T-cell (primary cell): ENCODE data around the gene FGF1. TPM values are rescaled to one million over a fixed set of nuclear protein-coding genes. Genes with fewer than 3 reads are reported as not detected.

ENCODE experiments used
- ATAC-seq, 4 experiments: fragments of 200-7000 bp in 3 of 4; fragments of 150-1000 bp in 1 of 4; cut with Tn5 transposase; replicated peaks in 1 of 4; 1 replicate in 3 of 4; 2 replicates in 1 of 4; pipeline ENCODE4 v1.10.0; 2021; ENCODE audit warnings: moderate library complexity in 3 of 4, mild to moderate bottlenecking in 2 of 4, moderate number of reproducible peaks in 1 of 4
- CTCF ChIA-PET, 2 donors: fragments of 300-600 bp; sonication (Branson Sonifier 250); formaldehyde crosslinking; loops; one replicate each; lab custom pipeline; 2022; ENCODE audit warnings: antibody characterized with exemption in 2 of 2; lab: Charles Lee
- POLR2A ChIA-PET, 2 donors: fragments of 300-600 bp; sonication (Branson Sonifier 250); formaldehyde crosslinking; loops; one replicate each; lab custom pipeline; 2022; ENCODE audit warnings: antibody characterized with exemption in 2 of 2; lab: Charles Lee
- DNase-seq, 35 experiments: peaks; one replicate each; pipeline versions ENCODE4 v3.0.0 to v3.0.0-alpha.2; 2013 to 2023
- H3K27ac ChIP-seq: one replicate; pipeline ENCODE4 v1.5.1; 2013; ENCODE audit warnings: low read length
- H3K27me3 ChIP-seq, 2 experiments: replicated peaks in 1 of 2; 1 replicate in 1 of 2; 2 replicates in 1 of 2; pipeline versions ENCODE4 v1.6.1 to v1.7.0; 2013; ENCODE audit warnings: low read length in 1 of 2, mixed read lengths in 1 of 2; ENCODE audit not compliant: control insufficient read depth in 2 of 2, insufficient read depth in 2 of 2; ENCODE audit errors: extremely low read depth in 1 of 2
- H3K36me3 ChIP-seq, 2 donors: 1 replicate in 1 of 2; 2 replicates in 1 of 2; pipeline versions ENCODE4 v1.6.1 to v1.7.0; 2013; ENCODE audit warnings: low read length in 1 of 2; ENCODE audit not compliant: control insufficient read depth in 2 of 2, insufficient read depth in 1 of 2; ENCODE audit errors: extremely low read depth in 1 of 2
- H3K4me1 ChIP-seq, 2 experiments: 1 replicate in 1 of 2; 2 replicates in 1 of 2; pipeline versions ENCODE4 v1.6.1 to v1.7.0; 2013; ENCODE audit warnings: low read length in 2 of 2, mixed read lengths in 1 of 2; ENCODE audit not compliant: insufficient read depth in 2 of 2, control insufficient read depth in 1 of 2; ENCODE audit errors: extremely low read depth in 1 of 2
- H3K4me3 ChIP-seq, 2 donors: 1 replicate in 1 of 2; 2 replicates in 1 of 2; pipeline versions ENCODE4 v1.5.1 to v1.7.0; 2013; ENCODE audit warnings: mild to moderate bottlenecking in 2 of 2, low read length in 1 of 2, moderate library complexity in 1 of 2; ENCODE audit not compliant: control insufficient read depth in 1 of 2; ENCODE audit errors: extremely low read depth in 1 of 2
- H3K9me3 ChIP-seq: 2 replicates; pipeline ENCODE4 v1.7.0; 2013
- H3K27ac Mint-ChIP-seq, 2 donors: one replicate each; pipeline ENCODE4 v1.8.0; 2020 to 2021; ENCODE audit warnings: mild to moderate bottlenecking in 2 of 2, mixed read lengths in 2 of 2
- H3K27me3 Mint-ChIP-seq, 2 donors: one replicate each; pipeline ENCODE4 v1.8.0; 2021 to 2022; ENCODE audit warnings: mixed read lengths in 2 of 2
- H3K36me3 Mint-ChIP-seq: one replicate; pipeline ENCODE4 v1.8.0; 2021; ENCODE audit warnings: mixed read lengths
- H3K4me1 Mint-ChIP-seq, 3 donors: one replicate each; pipeline ENCODE4 v1.8.0; 2020 to 2022; ENCODE audit warnings: mixed read lengths in 3 of 3, mild to moderate bottlenecking in 1 of 3
- H3K4me3 Mint-ChIP-seq, 3 donors: one replicate each; pipeline ENCODE4 v1.8.0; 2020 to 2022; ENCODE audit warnings: mild to moderate bottlenecking in 3 of 3, mixed read lengths in 3 of 3, moderate library complexity in 3 of 3
- H3K9me3 Mint-ChIP-seq, 3 donors: one replicate each; pipeline ENCODE4 v1.8.0; 2020 to 2022; ENCODE audit warnings: mixed read lengths in 3 of 3
- WGBS: methylation state at CpG from one replicate; pipeline ENCODE4 v1.1.5; 2013; ENCODE audit warnings: missing lambda C conversion rate; ENCODE audit not compliant: insufficient coverage; 5-methylcytosine and 5-hydroxymethylcytosine counted together
- total RNA-seq, 35 experiments: library from RNA in 6 of 35; stranded (reverse) in 6 of 35; fragments of 120-200 nt in 1 of 35; gene quantifications; one replicate each; pipeline versions ENCODE4 v1.2.1 to v1.2.4 and lab custom pipeline; 2013 to 2026

Gene FGF1
- total RNA-seq, 5 donors from 2014 or later (not counting 1 experiment from before 2014, with no cell fraction given): not detected

DNA sequence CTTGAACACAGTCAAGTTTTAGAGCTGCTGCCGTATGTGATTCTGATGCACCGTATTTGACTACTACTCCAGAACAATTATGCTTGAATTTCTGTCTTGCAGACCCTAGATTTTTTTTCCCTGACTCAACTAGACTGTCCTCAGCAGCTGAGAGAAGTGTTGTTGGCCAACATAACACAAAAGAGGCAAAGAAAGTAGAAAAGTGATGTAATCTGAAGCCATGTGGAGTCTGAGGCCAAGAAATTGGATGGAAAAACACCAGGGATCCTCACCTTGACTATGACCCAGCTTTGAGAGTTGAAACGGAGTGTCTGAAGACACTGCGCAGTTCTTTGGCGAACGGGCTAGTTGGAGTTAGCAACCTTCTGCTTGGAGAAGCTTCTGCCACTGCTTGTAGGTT is 36.3 kb upstream of the FGF1 start:
- H3K36me3 Mint-ChIP-seq: no peaks in the 10 kb centered on the region
- H3K27ac ChIP-seq: no peak overlapping the region
- ChIA-PET POLR2A (interaction anchor here in 1 of 2 donors (0.6 kb wide), 1 partner anchor 1462 kb away, joined by 3 read pairs; no protein-coding TSS in a partner anchor), CTCF (interaction anchor here (0.6 to 0.9 kb wide), 4 partner anchors 9 to 167 kb away, joined by 3 to 4 read pairs (median 3); no protein-coding TSS in a partner anchor)
- H3K27me3 Mint-ChIP-seq: peaks cover 6 to 10% of the 10 kb centered on the region in 2 donors
- H3K27me3 ChIP-seq: peaks cover 0 to 4% of the 10 kb centered on the region in 2 experiments
- no peak for ATAC-seq
- H3K9me3 ChIP-seq: no peaks in the 10 kb centered on the region
- H3K4me3 ChIP-seq: no peak overlapping the region
- DNase-seq: no peak
- peaks cover 0 to under 1% of the 10 kb centered on the region in 2 experiments for H3K4me1 ChIP-seq
- H3K9me3 Mint-ChIP-seq: no peaks in the 10 kb centered on the region
- no peaks in the 10 kb centered on the region for H3K36me3 ChIP-seq
- H3K4me1 Mint-ChIP-seq: peaks cover 0 to 2% (median 0%) of the 10 kb centered on the region in 3 donors
- WGBS: 98% methylated on average over 5 of the region's 6 CpGs
- H3K4me3 Mint-ChIP-seq: no peak overlapping the region
- no peak overlapping the region for H3K27ac Mint-ChIP-seq

- Mint-ChIP-seq H3K27me3 (peaks cover 10 to 13% of the 10 kb centered on the region in 2 donors), H3K4me1 (peaks cover 0 to 2% (median 0%) of the 10 kb centered on the region in 3 donors), H3K27ac (no peak overlapping the region), H3K4me3 (no peak overlapping the region), H3K36me3 (no peaks in the 10 kb centered on the region), H3K9me3 (no peaks in the 10 kb centered on the region)
- WGBS: 88% methylated on average over 11 of the region's 13 CpGs
- peaks cover 0 to 2% of the 10 kb centered on the region in 2 experiments for H3K4me1 ChIP-seq
- DNase-seq (no peak), ATAC-seq (no peak)
- no peaks in the 10 kb centered on the region for H3K36me3 ChIP-seq
- peaks cover 0 to 4% of the 10 kb centered on the region in 2 experiments for H3K27me3 ChIP-seq
- no peak overlapping the region for H3K27ac ChIP-seq
- no peaks in the 10 kb centered on the region for H3K9me3 ChIP-seq
- CTCF ChIA-PET: interaction anchor here in 1 of 2 donors (1.4 kb wide), 1 partner anchor 13 kb away, joined by 3 read pairs; no protein-coding TSS in a partner anchor
- no peak overlapping the region for H3K4me3 ChIP-seq
- POLR2A ChIA-PET: interaction anchor here in 1 of 2 donors (0.5 kb wide), 1 partner anchor 1085 kb away, joined by 3 read pairs; no protein-coding TSS in a partner anchor
Observed at GRCh38 chr5:142720641-142721271, 34.9 kb upstream of the FGF1 start.

DNA sequence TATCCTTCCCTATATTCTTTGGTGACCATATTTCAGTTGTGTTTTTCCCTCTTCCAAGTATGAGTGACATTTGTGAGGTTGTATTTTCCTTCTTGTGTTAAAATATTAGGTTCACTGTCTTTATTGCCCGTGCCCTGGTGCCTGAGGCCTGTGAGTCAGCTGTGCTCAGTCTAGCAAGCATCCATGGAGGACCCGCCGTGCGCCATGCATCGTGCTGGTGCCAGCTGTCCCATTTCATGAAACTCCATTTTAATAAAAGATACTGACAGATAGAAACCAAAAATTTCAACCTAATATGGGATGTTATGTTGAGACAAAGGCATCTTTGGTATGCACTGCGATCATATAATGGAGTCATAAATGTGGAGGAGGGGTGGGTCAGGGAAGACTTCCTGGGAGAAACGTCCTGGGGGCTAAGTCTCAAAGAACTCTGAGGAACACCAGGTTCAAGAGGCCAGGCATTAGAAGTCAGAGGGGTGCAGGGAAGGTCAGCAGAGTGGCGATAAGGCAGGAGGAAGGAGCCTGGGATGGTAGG is 34.0 kb upstream of the FGF1 start:
- no peak overlapping the region for H3K4me3 ChIP-seq
- no peak overlapping the region for H3K4me3 Mint-ChIP-seq
- POLR2A ChIA-PET: no interaction called here
- WGBS: 73% methylated on average over 3 of the region's 8 CpGs
- ATAC-seq: no peak
- H3K27me3 Mint-ChIP-seq: peaks cover 10 to 13% of the 10 kb centered on the region in 2 donors
- peaks cover 0 to 2% of the 10 kb centered on the region in 2 experiments for H3K4me1 ChIP-seq
- H3K36me3 ChIP-seq: no peaks in the 10 kb centered on the region
- no peak overlapping the region for H3K27ac Mint-ChIP-seq
- H3K27me3 ChIP-seq: peaks cover 0 to 4% of the 10 kb centered on the region in 2 experiments
- no peak overlapping the region for H3K27ac ChIP-seq
- DNase-seq: no peak
- CTCF ChIA-PET: interaction anchor here (0.6 to 1.4 kb wide), 2 partner anchors 101 to 169 kb away, joined by 7 to 8 read pairs; no protein-coding TSS in a partner anchor
- H3K9me3 ChIP-seq: no peaks in the 10 kb centered on the region
- H3K4me1 Mint-ChIP-seq: peaks cover 0 to 2% (median 0%) of the 10 kb centered on the region in 3 donors
- no peaks in the 10 kb centered on the region for H3K36me3 Mint-ChIP-seq
- no peaks in the 10 kb centered on the region for H3K9me3 Mint-ChIP-seq

DNA sequence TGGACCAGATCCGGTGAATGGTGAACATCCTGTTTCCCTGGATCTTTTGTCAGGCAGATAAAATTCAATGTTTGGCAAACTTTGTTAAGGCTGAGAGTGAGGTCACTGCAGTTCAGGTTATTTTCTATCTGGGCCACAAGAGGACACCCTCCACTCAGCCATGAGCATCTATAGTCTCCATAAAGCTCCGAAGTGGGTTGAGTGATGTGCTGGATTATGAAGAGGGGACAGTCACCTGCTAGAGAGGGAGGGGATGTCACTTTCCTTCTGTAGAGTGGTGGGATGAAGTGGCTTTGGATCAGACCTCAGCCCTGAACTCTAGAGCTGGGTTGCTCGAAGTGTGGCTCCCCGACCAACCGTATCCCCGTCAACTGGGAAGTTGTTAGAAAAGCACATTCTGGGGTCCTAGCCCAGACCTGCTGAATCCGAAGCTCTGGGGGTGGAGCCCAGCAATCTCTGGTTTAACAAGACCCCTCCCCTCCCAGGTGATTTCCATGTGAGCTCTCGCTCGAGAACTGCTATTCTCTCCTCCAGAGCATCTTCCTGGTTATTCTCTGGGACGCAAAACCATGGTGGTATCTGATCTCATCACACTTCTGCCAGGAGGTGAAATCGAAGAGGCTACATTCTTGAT is 31.8 kb upstream of the FGF1 start:
- Mint-ChIP-seq H3K4me3 (no peak overlapping the region), H3K27ac (no peak overlapping the region), H3K27me3 (peaks cover 10 to 13% of the 10 kb centered on the region in 2 donors), H3K36me3 (no peaks in the 10 kb centered on the region), H3K4me1 (peaks cover 4 to 8% (median 7%) of the 10 kb centered on the region in 3 donors), H3K9me3 (no peaks in the 10 kb centered on the region)
- peaks cover 0 to 11% of the 10 kb centered on the region in 2 experiments for H3K4me1 ChIP-seq
- no peak overlapping the region for H3K4me3 ChIP-seq
- peak in 1 of 4 experiments; percentile 27 for ATAC-seq
- ChIA-PET POLR2A (interaction anchor here in 1 of 2 donors (1.6 kb wide), 1 partner anchor 9 kb away, joined by 10 read pairs; no protein-coding TSS in a partner anchor), CTCF (interaction anchor here (0.5 to 4.9 kb wide), 18 partner anchors 11 to 1171 kb away, joined by 3 to 26 read pairs (median 4); no protein-coding TSS in a partner anchor)
- no peak overlapping the region for H3K27ac ChIP-seq
- no peaks in the 10 kb centered on the region for H3K9me3 ChIP-seq
- peaks cover 0 to under 1% of the 10 kb centered on the region in 2 experiments for H3K27me3 ChIP-seq
- H3K36me3 ChIP-seq: no peaks in the 10 kb centered on the region
- DNase-seq: peak in 6 of 35 experiments; percentile 3 to 61 (median 6)
- 84% methylated on average over 9 of the region's 11 CpGs for WGBS

DNA sequence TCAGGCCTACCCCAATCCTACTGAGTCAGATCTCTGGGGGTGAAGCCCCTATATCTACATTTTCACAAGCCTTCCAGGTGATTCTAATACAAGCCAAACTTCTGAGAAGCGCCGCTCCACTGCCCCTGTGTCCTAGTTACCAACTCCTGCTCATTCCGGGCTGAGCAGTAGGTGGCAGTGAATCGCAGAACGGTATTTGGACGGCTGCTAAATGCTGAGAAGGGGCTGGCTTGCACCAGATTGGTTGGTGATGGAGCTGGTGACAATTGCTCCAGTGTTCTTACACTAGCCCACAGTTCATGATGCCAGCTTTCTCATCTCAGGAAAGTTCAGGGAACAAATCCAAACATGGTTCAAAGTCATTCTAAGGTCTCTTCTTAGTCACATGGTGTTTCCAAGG is 31.1 kb upstream of the FGF1 start:
- peak in 17 of 35 experiments; percentile 5 to 53 (median 19) for DNase-seq
- H3K27me3 ChIP-seq: no peaks in the 10 kb centered on the region
- no peak overlapping the region for H3K4me3 ChIP-seq
- H3K36me3 Mint-ChIP-seq: no peaks in the 10 kb centered on the region
- H3K9me3 Mint-ChIP-seq: no peaks in the 10 kb centered on the region
- peaks cover 9 to 11% (median 10%) of the 10 kb centered on the region in 3 donors for H3K4me1 Mint-ChIP-seq
- no peaks in the 10 kb centered on the region for H3K36me3 ChIP-seq
- H3K9me3 ChIP-seq: no peaks in the 10 kb centered on the region
- peaks cover 0 to 13% of the 10 kb centered on the region in 2 experiments for H3K4me1 ChIP-seq
- ATAC-seq: peak in 3 of 4 experiments; percentile 31 to 37 (median 34)
- H3K27me3 Mint-ChIP-seq: peaks cover 10 to 13% of the 10 kb centered on the region in 2 donors
- WGBS: 19% methylated on average over 4 of the region's 6 CpGs
- CTCF ChIA-PET: interaction anchor here (0.9 to 4.9 kb wide), 15 partner anchors 9 to 1172 kb away, joined by 3 to 26 read pairs (median 4); no protein-coding TSS in a partner anchor
- POLR2A ChIA-PET: no interaction called here
- H3K4me3 Mint-ChIP-seq: no peak overlapping the region
- no peak overlapping the region for H3K27ac Mint-ChIP-seq
- H3K27ac ChIP-seq: no peak overlapping the region

GRCh38 chr5:142715291-142715690 is 29.4 kb upstream of the FGF1 start:
- DNase-seq (no peak), ATAC-seq (no peak)
- Mint-ChIP-seq H3K36me3 (peaks cover 3% of the 10 kb centered on the region), H3K27me3 (peaks cover 10 to 13% of the 10 kb centered on the region in 2 donors), H3K4me3 (no peak overlapping the region), H3K27ac (no peak overlapping the region), H3K9me3 (peaks cover 0 to 3% (median 0%) of the 10 kb centered on the region in 3 donors), H3K4me1 (peaks cover 10 to 15% (median 10%) of the 10 kb centered on the region in 3 donors)
- Histone ChIP-seq H3K9me3 (no peaks in the 10 kb centered on the region), H3K4me3 (no peak overlapping the region), H3K4me1 (peaks cover 0 to 13% of the 10 kb centered on the region in 2 experiments), H3K27ac (no peak overlapping the region), H3K36me3 (no peaks in the 10 kb centered on the region), H3K27me3 (no peaks in the 10 kb centered on the region)
- no CpG with 5 or more reads among the region's 3 CpGs for WGBS
- CTCF ChIA-PET: interaction anchor here (0.7 to 4.9 kb wide), 6 partner anchors 13 to 173 kb away, joined by 3 to 26 read pairs (median 5); no protein-coding TSS in a partner anchor
- POLR2A ChIA-PET: interaction anchor here in 1 of 2 donors (0.6 kb wide), 1 partner anchor 1032 kb away, joined by 3 read pairs; no protein-coding TSS in a partner anchor
